GM18498 (cell line): ENCODE measurements around the gene ZBTB38.

Experiments
- ATAC-seq: cut with Tn5 transposase; IDR thresholded peaks from one replicate; pipeline ENCODE4 v1.9.1; 2021; ENCODE audit warnings: mild to moderate bottlenecking, moderate library complexity; ENCODE audit not compliant: unreplicated experiment

The ZBTB38 gene

GRCh38 chr3:141384575-141384974 is 16.3 kb downstream of the ZBTB38 start:
- no peak for ATAC-seq

DNA sequence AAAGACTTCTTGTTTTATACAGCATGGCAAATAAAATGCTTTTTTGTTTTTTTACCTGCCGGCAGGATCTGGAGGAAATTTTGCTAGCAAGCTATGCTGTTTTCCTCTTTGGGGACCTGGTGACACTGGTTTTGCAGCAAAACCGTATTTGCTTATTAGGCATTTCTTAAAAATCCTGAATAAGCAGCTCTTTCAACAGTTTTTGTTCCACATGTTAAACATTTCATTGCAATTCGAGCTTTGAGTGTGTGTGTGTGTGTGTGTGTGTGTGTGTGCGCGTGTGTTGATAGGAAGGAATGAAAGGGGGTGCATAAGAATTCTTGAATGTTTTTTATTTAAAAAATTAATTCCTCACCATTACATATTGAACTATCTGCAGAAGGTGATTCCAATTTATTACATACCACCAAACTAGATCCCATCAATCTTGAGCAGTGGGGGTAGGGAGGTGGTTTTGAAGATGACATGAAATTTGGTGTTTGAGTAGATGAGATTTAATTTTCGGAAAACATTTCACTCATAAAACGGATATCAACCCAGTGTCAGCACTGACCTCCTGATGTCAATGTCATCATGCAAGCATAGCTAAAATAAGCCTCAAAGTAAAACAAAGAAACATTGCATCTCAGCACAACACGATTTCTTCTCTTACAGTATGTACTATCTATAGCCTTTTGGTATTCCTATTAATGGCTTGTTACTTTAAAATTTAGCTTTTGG is 17.3 kb downstream of the ZBTB38 start:
- ATAC-seq = no peak

- no peak for ATAC-seq
Observed at GRCh38 chr3:141386126-141386488, 17.8 kb downstream of the ZBTB38 start.

GRCh38 chr3:141386611-141387111 is 18.4 kb downstream of the ZBTB38 start:
- ATAC-seq = peak; percentile 36

- ATAC-seq = no peak
Observed at GRCh38 chr3:141387516-141387915, 19.2 kb downstream of the ZBTB38 start.

DNA sequence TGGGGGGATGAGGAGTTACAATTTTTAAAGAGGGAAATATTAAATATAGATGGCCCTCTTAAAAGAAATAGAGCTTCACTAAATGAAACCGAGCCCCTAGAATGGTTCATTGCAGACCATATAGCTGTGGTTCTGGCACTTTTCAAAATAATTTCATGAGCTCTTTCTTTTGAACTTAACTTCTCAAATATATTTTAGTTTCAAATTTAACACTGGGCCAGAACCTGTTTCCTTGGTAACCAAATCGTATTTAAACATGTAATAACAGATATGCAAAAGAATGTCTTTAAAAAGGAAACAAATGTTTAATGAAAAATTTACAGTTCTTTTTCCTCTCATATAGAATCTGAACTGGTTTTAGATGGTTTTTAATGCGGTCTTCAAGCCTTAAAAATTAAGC is 20.1 kb downstream of the ZBTB38 start:
- no peak for ATAC-seq

- ATAC-seq = peak; percentile 43
Observed at GRCh38 chr3:141388823-141389621, 20.7 kb downstream of the ZBTB38 start.

DNA sequence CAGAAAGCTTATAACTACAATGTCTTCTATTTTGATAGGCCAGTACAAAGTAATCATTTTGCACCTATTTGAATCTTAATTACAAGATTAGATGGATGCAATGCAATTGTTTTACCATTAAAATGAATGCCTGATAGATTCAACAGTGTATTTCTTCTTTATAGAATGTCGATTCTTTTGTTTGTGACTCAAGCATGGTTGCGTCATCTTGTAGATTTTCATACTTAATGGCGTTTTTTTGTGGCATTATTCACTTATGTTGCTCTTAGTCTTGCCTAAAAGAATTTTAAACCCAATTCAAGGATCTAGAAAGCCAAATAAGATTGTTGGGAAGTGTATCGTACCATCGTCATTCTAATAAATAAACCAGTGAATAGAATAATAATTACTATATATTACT is 21.4 kb downstream of the ZBTB38 start:
- no peak for ATAC-seq

DNA sequence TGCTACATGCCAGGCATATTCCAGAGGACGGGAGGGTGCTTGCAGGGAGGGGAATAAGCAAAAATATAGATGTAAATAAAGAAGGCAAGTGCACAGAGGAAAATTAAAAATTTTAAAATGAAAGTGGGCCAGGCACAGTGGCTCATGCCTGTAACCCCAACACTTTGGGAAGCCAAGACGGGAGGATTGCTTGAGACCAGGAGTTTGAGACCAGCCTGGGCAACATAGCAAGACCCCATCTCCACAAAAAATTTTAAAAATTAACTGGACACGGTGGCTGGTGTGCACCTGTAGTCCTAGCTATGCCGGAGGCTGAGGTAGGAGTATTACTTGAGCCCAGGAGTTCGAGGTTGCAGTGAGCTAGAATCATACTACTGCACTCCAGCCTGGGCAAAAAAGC is 22.4 kb downstream of the ZBTB38 start:
- no peak for ATAC-seq

GRCh38 chr3:141391298-141391990 is 23.1 kb downstream of the ZBTB38 start:
- no peak for ATAC-seq

DNA sequence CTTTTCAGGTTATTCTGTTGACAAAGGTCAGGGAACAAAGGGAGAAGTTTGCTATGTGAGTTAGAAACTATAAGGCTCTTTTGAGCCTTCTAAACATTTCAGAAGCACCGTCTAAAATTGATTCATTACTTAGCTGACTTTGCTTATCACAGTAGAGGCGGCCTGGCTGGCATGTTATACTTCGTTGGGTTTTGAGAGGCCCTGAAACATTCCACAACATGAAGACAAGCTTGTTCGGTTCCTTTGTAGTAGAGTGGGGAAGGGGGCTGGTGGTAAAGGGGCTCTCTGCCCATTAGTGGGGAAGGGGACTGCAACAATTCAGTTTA is 23.6 kb downstream of the ZBTB38 start:
- no peak for ATAC-seq

- ATAC-seq = no peak
Observed at GRCh38 chr3:141392416-141392815, 24.1 kb downstream of the ZBTB38 start.

DNA sequence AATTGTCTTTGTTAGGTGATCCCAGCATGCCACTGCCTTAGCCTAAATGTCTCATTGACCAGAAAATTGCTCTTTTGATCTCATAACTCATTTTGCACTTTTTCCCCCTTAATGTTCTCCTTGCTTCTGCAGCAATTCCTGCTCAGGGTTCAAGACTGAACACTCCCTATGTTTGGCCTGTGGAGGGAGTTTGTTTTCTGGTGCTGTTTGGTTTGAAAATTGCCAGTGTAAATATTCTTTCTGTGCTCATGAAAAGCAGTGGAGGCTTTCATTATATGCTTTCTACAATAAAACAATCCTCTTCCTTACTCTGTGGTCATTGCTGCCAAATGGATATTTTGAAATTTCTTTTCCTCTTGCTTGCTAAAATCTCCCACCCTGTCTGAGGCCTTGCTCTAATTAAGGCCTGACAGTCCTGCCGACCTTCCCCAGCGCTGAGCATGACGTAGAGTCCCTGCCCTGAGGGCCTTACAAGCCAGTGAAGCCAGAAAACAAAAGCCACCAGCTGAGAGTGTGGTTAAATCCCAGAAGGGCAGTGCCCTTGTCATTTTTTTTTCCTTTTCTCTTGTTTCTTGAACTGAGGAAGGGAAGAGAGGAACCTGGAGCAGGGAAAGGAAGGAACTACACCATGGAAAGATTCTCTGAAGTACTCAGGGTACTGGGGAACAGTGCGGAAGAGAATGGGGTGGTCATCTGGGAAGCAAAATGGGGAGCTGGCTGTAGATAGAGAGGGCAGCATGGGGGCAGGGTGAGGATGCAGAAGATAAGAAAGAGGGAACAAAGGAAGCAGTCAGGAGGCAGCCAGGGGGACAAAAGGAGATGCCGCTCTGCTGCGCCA is 24.8 kb downstream of the ZBTB38 start:
- no peak for ATAC-seq

- no peak for ATAC-seq
Observed at GRCh38 chr3:141393735-141394076, 25.4 kb downstream of the ZBTB38 start.

DNA sequence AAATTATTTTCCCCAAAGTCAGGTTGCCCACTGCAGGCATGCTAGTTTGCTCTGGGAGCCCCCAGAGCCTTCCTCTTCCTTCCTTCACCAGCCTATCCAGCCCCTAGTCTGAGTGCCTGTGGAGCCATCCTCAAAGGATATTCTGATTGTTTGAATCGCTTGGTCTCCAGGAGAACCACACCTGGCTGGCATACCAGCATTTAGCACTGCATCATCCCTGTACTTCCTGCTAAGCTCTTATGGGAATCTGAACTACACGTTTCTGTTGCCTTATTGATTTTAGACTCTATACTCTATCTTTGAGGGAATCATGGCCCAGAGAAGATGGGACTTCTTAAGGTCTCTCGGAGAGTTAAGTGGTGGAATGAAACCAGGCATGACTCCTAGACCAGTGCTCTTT is 26.3 kb downstream of the ZBTB38 start:
- no peak for ATAC-seq

DNA sequence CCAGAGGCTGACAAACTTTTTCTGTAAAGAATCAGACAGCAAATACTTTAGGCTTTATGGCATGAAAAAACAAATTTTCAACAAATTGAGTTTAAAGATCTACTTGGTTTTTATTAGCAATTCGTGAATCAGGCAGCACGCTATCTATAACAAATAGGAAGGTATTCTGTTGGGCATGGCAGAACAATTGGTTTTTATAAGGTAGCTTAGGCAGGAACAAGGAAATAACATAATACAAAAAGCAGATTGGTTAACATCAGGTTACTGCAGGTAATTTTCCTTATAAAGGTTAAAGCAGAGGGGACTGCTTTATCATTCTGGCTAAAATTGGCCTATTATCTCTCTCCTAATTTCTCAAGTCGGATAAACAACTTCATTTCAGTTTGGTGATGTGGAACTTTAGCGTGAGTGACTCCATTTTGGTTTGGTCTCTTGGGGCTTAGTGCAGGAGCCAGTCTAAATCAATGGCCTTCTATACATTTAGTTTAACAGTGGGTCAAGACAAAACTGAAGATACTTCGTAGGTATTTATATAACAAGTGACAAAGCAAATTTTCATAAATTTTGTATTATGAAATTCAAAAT is 26.8 kb downstream of the ZBTB38 start:
- ATAC-seq = no peak

DNA sequence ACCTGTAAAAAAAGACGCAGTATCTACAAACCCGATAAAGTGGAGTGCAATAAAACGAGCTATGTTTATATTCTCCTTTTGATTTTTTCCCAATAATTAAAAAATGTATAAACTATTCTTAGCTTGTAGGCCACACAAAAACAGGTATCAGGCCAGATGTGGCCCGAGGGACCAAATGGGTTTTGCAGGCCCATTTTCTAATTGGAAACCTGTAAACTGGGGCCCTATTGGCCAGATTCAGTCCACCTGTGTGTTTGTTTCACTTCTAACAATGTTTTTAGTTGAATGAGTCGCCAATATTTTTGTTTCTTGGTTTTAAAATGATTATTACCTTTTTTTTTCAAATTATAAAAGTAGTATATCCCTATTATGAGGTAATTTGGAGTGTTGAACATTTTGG is 29.7 kb downstream of the ZBTB38 start:
- ATAC-seq = no peak

DNA sequence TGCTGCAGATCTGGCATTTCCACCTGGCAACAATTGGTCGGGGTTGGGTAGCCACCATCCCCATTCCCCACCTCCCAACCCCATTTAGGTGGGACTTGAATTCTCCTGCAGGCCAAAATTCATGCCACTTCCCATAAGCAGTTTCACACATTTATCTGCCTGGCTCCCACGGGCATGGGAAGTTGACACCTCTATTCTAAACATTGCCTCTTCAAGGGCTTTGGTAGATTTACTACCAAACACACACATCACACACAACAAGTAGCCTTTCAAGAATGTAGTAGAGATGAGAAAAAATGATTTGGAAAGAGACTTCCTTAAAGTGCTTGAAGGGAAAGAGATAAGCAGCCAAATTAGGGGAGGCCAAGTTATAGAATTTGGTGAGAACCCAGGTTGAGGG is 30.9 kb downstream of the ZBTB38 start:
- ATAC-seq = no peak

GRCh38 chr3:141400073-141400971 is 32.0 kb downstream of the ZBTB38 start:
- no peak for ATAC-seq

GRCh38 chr3:141401095-141401494 is 32.8 kb downstream of the ZBTB38 start:
- no peak for ATAC-seq
